H1 (cell line): Measurements from ENCODE around the gene USH1C. TPM values are rescaled to one million over a fixed set of nuclear protein-coding genes. Genes with fewer than 3 reads are reported as not detected.

Experiments used
- CTCF ChIA-PET: fragments of 300-600 bp; sonication (Branson Sonifier 250); formaldehyde crosslinking; loops from one replicate; lab custom pipeline; 2021; ENCODE audit not compliant: partially characterized antibody; lab: Charles Lee
- POLR2A ChIA-PET: fragments of 300-600 bp; sonication (Branson Sonifier 250); formaldehyde crosslinking; loops from one replicate; lab custom pipeline; 2021; ENCODE audit warnings: inconsistent platforms; ENCODE audit not compliant: partially characterized antibody; lab: Charles Lee
- DNase-seq, 2 experiments: peaks; one replicate each; pipeline versions ENCODE4 v3.0.0 to v3.0.0-alpha.2; 2010 to 2022; ENCODE audit warnings: low spot score in 2 of 2, low read depth in 1 of 2, mixed read lengths in 1 of 2
- FAIRE-seq: peaks from 2 replicates; lab custom pipeline; 2011; peaks lifted over from hg19 to GRCh38; lab: Jason Lieb, UNC
- H2AFZ ChIP-seq: 2 replicates; pipeline ENCODE4 v1.8.1; 2012; ENCODE audit warnings: low read length, inconsistent platforms
- H2AK5ac ChIP-seq: 2 replicates; pipeline ENCODE4 v1.6.1; 2013; ENCODE audit warnings: low read depth, low read length
- H2BK120ac ChIP-seq: replicated peaks from 2 replicates; pipeline ENCODE3; 2013; ENCODE audit warnings: low read depth, low read length, inconsistent platforms
- H2BK12ac ChIP-seq: 2 replicates; pipeline ENCODE4 v1.6.1; 2013; ENCODE audit warnings: low read depth, low read length
- H2BK15ac ChIP-seq: 2 replicates; pipeline ENCODE4 v1.6.1; 2013; ENCODE audit warnings: low read length
- H2BK20ac ChIP-seq: 2 replicates; pipeline ENCODE4 v1.6.1; 2013; ENCODE audit warnings: low read length
- H2BK5ac ChIP-seq: 2 replicates; pipeline ENCODE4 v1.6.1; 2013; ENCODE audit warnings: low read depth, low read length
- H3K14ac ChIP-seq: 2 replicates; pipeline ENCODE4 v1.6.1; 2013; ENCODE audit warnings: inconsistent platforms; ENCODE audit not compliant: insufficient read length
- H3K18ac ChIP-seq: 2 replicates; pipeline ENCODE4 v1.6.1; 2013; ENCODE audit warnings: low read length; ENCODE audit errors: extremely low read depth
- H3K23ac ChIP-seq: 2 replicates; pipeline ENCODE4 v1.6.1; 2013; ENCODE audit warnings: inconsistent platforms; ENCODE audit not compliant: insufficient read length
- H3K23me2 ChIP-seq: 2 replicates; pipeline ENCODE4 v1.6.1; 2013; ENCODE audit warnings: low read depth, low read length
- H3K27ac ChIP-seq: 2 replicates; pipeline ENCODE4 v1.6.1; 2011; ENCODE audit warnings: low read depth, low read length, inconsistent platforms
- H3K27me3 ChIP-seq, 4 experiments: replicated peaks in 1 of 4; 1 replicate in 1 of 4; 2 replicates in 3 of 4; pipeline versions ENCODE4 v1.6.1 to v1.8.1; 2011 to 2013; ENCODE audit warnings: low read length in 3 of 4, mild to moderate bottlenecking in 3 of 4, inconsistent platforms in 2 of 4, mixed read lengths in 2 of 4, moderate library complexity in 1 of 4; ENCODE audit not compliant: control insufficient read depth in 3 of 4, insufficient read depth in 3 of 4; ENCODE audit errors: extremely low read depth in 1 of 4
- H3K36me3 ChIP-seq, 4 experiments: 2 replicates each; pipeline versions ENCODE4 v1.6.1 to v1.8.1; 2011 to 2013; ENCODE audit warnings: mild to moderate bottlenecking in 4 of 4, low read length in 3 of 4, moderate library complexity in 2 of 4, control low read depth in 1 of 4, inconsistent platforms in 1 of 4; ENCODE audit not compliant: insufficient read depth in 4 of 4, control insufficient read depth in 2 of 4
- H3K4ac ChIP-seq: replicated peaks from 2 replicates; pipeline ENCODE3; 2013; ENCODE audit warnings: low read length, low read depth, mixed read lengths, inconsistent platforms; ENCODE audit not compliant: insufficient read length
- H3K4me1 ChIP-seq, 4 experiments: replicated peaks in 1 of 4; 1 replicate in 1 of 4; 2 replicates in 3 of 4; pipeline versions ENCODE4 v1.6.1 to v1.8.1; 2011 to 2013; ENCODE audit warnings: low read length in 3 of 4, inconsistent platforms in 2 of 4, mixed read lengths in 1 of 4; ENCODE audit not compliant: insufficient read depth in 4 of 4, control insufficient read depth in 3 of 4
- H3K4me2 ChIP-seq, 2 experiments: 2 replicates each; pipeline versions ENCODE4 v1.6.1 to v1.8.1; 2011 to 2013; ENCODE audit warnings: low read depth in 2 of 2, low read length in 2 of 2, control low read depth in 1 of 2, inconsistent platforms in 1 of 2, mild to moderate bottlenecking in 1 of 2; ENCODE audit not compliant: insufficient read depth in 1 of 2
- H3K4me3 ChIP-seq, 4 experiments: fragments of 200-600, 300-600 bp in 1 of 4; sonication (generic), shearing (Covaris generic), sonication (Bioruptor Twin) in 1 of 4; 2 replicates each; pipeline versions ENCODE4 v1.5.1 to v1.8.1; 2011 to 2016; ENCODE audit warnings: low read length in 4 of 4, low read depth in 3 of 4, control low read depth in 2 of 4, inconsistent platforms in 2 of 4, mild to moderate bottlenecking in 2 of 4, mixed read lengths in 1 of 4, moderate library complexity in 1 of 4; ENCODE audit not compliant: insufficient read depth in 2 of 4; ENCODE audit errors: extremely low read depth in 1 of 4
- H3K56ac ChIP-seq: replicated peaks from 2 replicates; pipeline ENCODE3; 2013; ENCODE audit warnings: low read depth, mild to moderate bottlenecking, mixed read lengths, low read length, inconsistent platforms; ENCODE audit not compliant: insufficient read length
- H3K79me1 ChIP-seq: 2 replicates; pipeline ENCODE4 v1.6.1; 2013; ENCODE audit warnings: low read depth, low read length, control low read depth
- H3K79me2 ChIP-seq, 2 experiments: 2 replicates each; pipeline versions ENCODE4 v1.6.1 to v1.8.1; 2012 to 2013; ENCODE audit warnings: low read length in 2 of 2, mild to moderate bottlenecking in 2 of 2, inconsistent platforms in 1 of 2; ENCODE audit not compliant: insufficient read depth in 2 of 2, control insufficient read depth in 1 of 2
- H3K9ac ChIP-seq, 4 experiments: replicated peaks in 1 of 4; 1 replicate in 1 of 4; 2 replicates in 3 of 4; pipeline versions ENCODE4 v1.6.1 to v1.8.1; 2011 to 2013; ENCODE audit warnings: low read depth in 3 of 4, low read length in 3 of 4, control low read depth in 2 of 4, mild to moderate bottlenecking in 2 of 4, moderate library complexity in 2 of 4, inconsistent platforms in 1 of 4; ENCODE audit errors: extremely low read depth in 1 of 4
- H3K9me3 ChIP-seq, 2 experiments: 2 replicates each; pipeline versions ENCODE4 v1.6.1 to v1.8.1; 2012 to 2013; ENCODE audit warnings: mild to moderate bottlenecking in 2 of 2, moderate library complexity in 2 of 2, control low read depth in 1 of 2, inconsistent platforms in 1 of 2, low read depth in 1 of 2, low read length in 1 of 2, mixed read lengths in 1 of 2; ENCODE audit not compliant: insufficient read depth in 2 of 2
- H4K20me1 ChIP-seq, 2 experiments: replicated peaks in 1 of 2; 2 replicates each; pipeline versions ENCODE3 to v1.8.1; 2011 to 2013; ENCODE audit warnings: inconsistent platforms in 2 of 2, low read length in 2 of 2, mild to moderate bottlenecking in 1 of 2; ENCODE audit not compliant: insufficient read depth in 2 of 2, control insufficient read depth in 1 of 2
- H4K5ac ChIP-seq: 2 replicates; pipeline ENCODE4 v1.6.1; 2013; ENCODE audit warnings: low read length, low read depth, mixed read lengths, inconsistent platforms; ENCODE audit not compliant: insufficient read length
- H4K8ac ChIP-seq: 2 replicates; pipeline ENCODE4 v1.8.0; 2013; ENCODE audit warnings: mild to moderate bottlenecking, moderate library complexity, low read length, inconsistent platforms; ENCODE audit not compliant: insufficient read depth; ENCODE audit errors: extremely low read depth
- H4K91ac ChIP-seq: replicated peaks from 2 replicates; pipeline ENCODE3; 2013; ENCODE audit warnings: low read length, mixed read lengths, inconsistent platforms; ENCODE audit not compliant: insufficient read length
- ATF3 ChIP-seq: IDR thresholded peaks from 2 replicates; pipeline ENCODE4 v1.6.1; 2011; ENCODE audit warnings: low read depth, mild to moderate bottlenecking, low read length; ENCODE audit not compliant: insufficient read depth
- BACH1 ChIP-seq: IDR thresholded peaks from 2 replicates; pipeline ENCODE4 v1.6.1; 2012; ENCODE audit warnings: low read length, improper control_type of control experiment
- CEBPB ChIP-seq: IDR thresholded peaks from 2 replicates; pipeline ENCODE4 v1.6.1; 2012; ENCODE audit warnings: low read depth, low read length
- MAFK ChIP-seq: IDR thresholded peaks from 2 replicates; pipeline ENCODE4 v1.6.1; 2012; ENCODE audit warnings: low read depth, mild to moderate bottlenecking, improper control_type of control experiment, low read length
- POLR2AphosphoS5 ChIP-seq: IDR thresholded peaks from 2 replicates; pipeline ENCODE4 v1.6.1; 2011; ENCODE audit warnings: low read depth, low read length
- RAD21 ChIP-seq, 2 experiments: IDR thresholded peaks in 1 of 2; conservative IDR thresholded peaks in 1 of 2; 2 replicates each; pipeline ENCODE4 v1.6.1; 2011; ENCODE audit warnings: low read depth in 2 of 2, low read length in 2 of 2, improper control_type of control experiment in 1 of 2, inconsistent platforms in 1 of 2, mild to moderate bottlenecking in 1 of 2, moderate library complexity in 1 of 2
- SP2 ChIP-seq: IDR thresholded peaks from 2 replicates; pipeline ENCODE4 v1.6.1; 2012; ENCODE audit warnings: mild to moderate bottlenecking, low read length, inconsistent platforms
- ZNF274 ChIP-seq: IDR thresholded peaks from 2 replicates; pipeline ENCODE4 v1.7.0; 2012; ENCODE audit warnings: low read length, borderline replicate concordance; ENCODE audit errors: extremely low read depth
- WGBS, 2 experiments: shearing (Covaris generic) in 1 of 2; methylation state at CpG; one replicate each; pipeline versions ENCODE4 v1.1.6 to v1.1.7; 2013 to 2015; ENCODE audit warnings: low lambda C conversion rate in 2 of 2, mixed read lengths in 2 of 2, inconsistent platforms in 1 of 2, low coverage in 1 of 2, missing lambda C conversion rate in 1 of 2; ENCODE audit not compliant: insufficient replicate concordance in 2 of 2, insufficient coverage in 1 of 2, insufficient read length in 1 of 2; ENCODE audit errors: extremely low coverage in 1 of 2, missing lambda C conversion rate in 1 of 2; 5-methylcytosine and 5-hydroxymethylcytosine counted together
- polyA plus RNA-seq, 7 experiments: library from polyadenylated mRNA; depleted of rRNA in 3 of 7; stranded (reverse) in 5 of 7; unstranded in 2 of 7; fragments of >200 nt in 5 of 7; fragments of 200-250 nt in 2 of 7; gene quantifications; 1 replicate in 5 of 7; 2 replicates in 1 of 7; 4 replicates in 1 of 7; pipeline versions ENCODE4 v1.2.1 to v1.2.3, GENCODE V29; 2011 to 2013; ENCODE audit warnings: missing spikeins in 2 of 7, mixed read lengths in 2 of 7
- total RNA-seq: library from RNA; stranded (reverse); fragmentation: NEBNext Ultra II Directional; extraction: Animal tissue kit (Norgen Biotek cat#: 25700); gene quantifications from 2 replicates; pipeline ENCODE4 v1.2.1, GENCODE V29; 2021

The USH1C gene
- total and polyA plus RNA-seq, 2 of the 8 experiments (the other 6 are each of a cell fraction or from before 2014, with no cell fraction given) = 1.3 to 1.6 TPM

DNA sequence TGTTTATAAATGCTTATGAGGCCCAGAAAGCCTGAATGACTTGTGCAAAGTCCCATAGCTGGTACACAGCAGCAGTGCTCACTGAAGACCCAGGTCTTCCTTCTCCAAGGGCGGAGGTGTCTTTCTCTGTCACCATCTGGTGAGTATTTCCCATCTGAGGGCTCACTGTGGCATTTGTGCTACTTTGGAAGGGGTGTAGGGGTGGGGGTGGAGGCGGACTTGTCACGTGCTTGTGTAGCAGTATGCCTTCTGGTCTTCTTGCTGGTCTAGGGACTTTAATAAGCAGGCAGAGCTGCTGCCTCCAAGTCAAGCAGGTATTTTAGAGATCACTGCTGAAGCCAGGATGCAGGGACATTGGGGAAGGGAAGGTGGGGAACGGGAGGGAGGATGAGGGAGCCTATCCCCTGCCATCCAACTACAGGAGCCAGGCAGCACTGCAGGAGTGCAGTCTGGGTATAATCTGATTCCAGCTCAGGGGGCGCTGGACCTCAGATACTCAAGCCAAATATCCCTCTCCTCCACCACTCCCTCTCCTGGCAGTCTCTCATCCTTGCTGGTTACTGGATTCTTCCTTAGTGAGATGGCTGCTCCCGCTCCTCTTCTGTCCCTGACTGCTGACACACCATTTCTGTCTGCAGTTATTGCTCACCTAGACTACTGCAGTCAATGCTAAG, 71.0 kb downstream of the USH1C start:
- H4K91ac ChIP-seq = no peak overlapping the region
- H2BK20ac ChIP-seq = no peak overlapping the region
- no peak overlapping the region for H2BK120ac ChIP-seq
- 45% methylated on average over 6 of the region's 6 CpGs; no CpG with 5 or more reads in 1 of the 2 experiments for WGBS, 2 experiments
- H3K27me3 ChIP-seq = peaks cover 32 to 47% (median 47%) of the 10 kb centered on the region in 4 experiments
- no peak overlapping the region for H3K4me3 ChIP-seq
- no peak overlapping the region for H3K56ac ChIP-seq
- peak overlapping the region; percentile 14 for H2BK15ac ChIP-seq
- H3K79me1 ChIP-seq = no peaks in the 10 kb centered on the region
- H2BK12ac ChIP-seq = no peak overlapping the region; the same call in 1 of the 2 replicates
- ChIA-PET CTCF (interaction anchor here (0.6 to 10.1 kb wide), 29 partner anchors 8 to 418 kb away, joined by 3 to 111 read pairs (median 5); partner anchors contain the start of gene KCNJ11), POLR2A (no interaction called here)
- no peak overlapping the region; the same call in 1 of the 2 replicates for H3K18ac ChIP-seq
- H3K9ac ChIP-seq = no peak overlapping the region
- H2BK5ac ChIP-seq = no peak overlapping the region
- DNase-seq = peak; percentile 50 to 73
- no peak overlapping the region for H2AFZ ChIP-seq
- no peaks in the 10 kb centered on the region for H3K36me3 ChIP-seq
- H4K5ac ChIP-seq = no peak overlapping the region
- H3K23me2 ChIP-seq = peaks cover 12% of the 10 kb centered on the region; the same call in 1 of the 2 replicates
- no peak overlapping the region for H3K14ac ChIP-seq
- no peak overlapping the region for H4K8ac ChIP-seq
- no peak overlapping the region for H2AK5ac ChIP-seq
- H3K79me2 ChIP-seq = no peaks in the 10 kb centered on the region
- H3K4me2 ChIP-seq = peak overlapping the region; percentile 17 to 19; a peak in 3 of 4 replicates
- H3K9me3 ChIP-seq = no peaks in the 10 kb centered on the region
- no peak overlapping the region for H3K23ac ChIP-seq
- FAIRE-seq = peak; percentile 94
- no peak overlapping the region for H3K27ac ChIP-seq
- H4K20me1 ChIP-seq = peaks cover 2 to 7% of the 10 kb centered on the region in 2 experiments
- no peak overlapping the region for H3K4ac ChIP-seq
- peaks cover 0 to 10% (median 6%) of the 10 kb centered on the region in 4 experiments; a peak in 5 of 7 replicates for H3K4me1 ChIP-seq
- TF ChIP-seq CEBPB = no peak
- TF ChIP-seq ZNF274 = no peak
- peak; percentile 64 to 77 for TF ChIP-seq RAD21 (IDR thresholded peaks at IDR 0.05 in 1 of 2, conservative IDR thresholded peaks at IDR 0.05 in 1 of 2; ENCODE audit: low read depth in 2 of 2, low read length in 2 of 2)
- no peak for TF ChIP-seq BACH1
- TF ChIP-seq SP2 = no peak
- TF ChIP-seq POLR2AphosphoS5 = no peak
- TF ChIP-seq ATF3 = peak; percentile 51; the same call in 1 of the 2 replicates
- no peak for TF ChIP-seq MAFK
